ENCODE data around the gene POLR1G. TPM values are rescaled to one million over a fixed set of nuclear protein-coding genes. Genes with fewer than 3 reads are reported as not detected.

POLR1G gene
- polyA plus RNA-seq, 3 donors: 0.81 to 1.5 (median 1.1) TPM

DNA sequence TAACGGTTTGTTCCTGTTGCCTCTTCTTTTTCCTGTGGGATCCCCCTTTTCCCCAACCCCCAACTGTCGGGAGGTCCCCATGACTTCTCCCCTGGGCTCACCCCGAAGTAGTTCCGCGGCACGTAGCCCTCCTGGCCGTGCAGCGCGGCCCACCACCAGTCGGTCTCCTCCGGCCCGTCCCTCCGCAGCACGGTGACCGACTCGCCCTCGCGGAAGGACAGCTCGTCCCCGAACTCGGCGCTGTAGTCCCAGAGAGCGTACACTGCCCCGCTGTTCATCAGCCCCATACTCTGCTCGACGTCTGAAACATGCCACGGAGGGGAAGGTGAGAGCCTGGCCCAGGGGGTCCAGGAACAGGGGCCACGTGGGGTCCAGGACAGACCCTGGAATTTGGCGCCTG, 24.0 kb upstream of the POLR1G start:
- Mint-ChIP-seq H3K9me3 (peaks cover 0 to 11% (median 0%) of the 10 kb centered on the region in 7 donors), H3K4me3 (peak overlapping the region in 1 of 2 donors; percentile 48), H3K36me3 (no peaks in the 10 kb centered on the region), H3K27ac (peak overlapping the region in 1 of 7 donors; percentile 69), H3K4me1 (peaks cover 19% of the 10 kb centered on the region), H3K27me3 (ENCODE audit: low read depth in 3 of 3) (peaks cover 36 to 39% (median 36%) of the 10 kb centered on the region in 3 donors)
- Histone ChIP-seq H3K36me3 (replicated peaks in 1 of 2; ENCODE audit: control insufficient read depth in 1 of 2, insufficient read depth in 2 of 2, low read length in 2 of 2) (no peaks in the 10 kb centered on the region), H3K27ac (ENCODE audit: low read depth in 1 of 2, low read length in 2 of 2) (no peak overlapping the region), H4K20me1 (ENCODE audit: insufficient read depth, low read length) (no peaks in the 10 kb centered on the region), H3K4me3 (replicated peaks in 1 of 3; ENCODE audit: low read depth in 2 of 3, low read length in 3 of 3) (no peak overlapping the region), H3K9ac (ENCODE audit: insufficient read depth, low read length, poor library complexity, severe bottlenecking) (no peak overlapping the region), H3K9me3 (replicated peaks in 1 of 2; ENCODE audit: control insufficient read depth in 1 of 2, insufficient read depth in 1 of 2, low read length in 2 of 2) (peaks cover 0 to 8% of the 10 kb centered on the region in 2 donors), H3K4me2 (replicated peaks; ENCODE audit: extremely low read depth, low read length, poor library complexity, severe bottlenecking) (no peak overlapping the region), H2AFZ (ENCODE audit: insufficient read depth, low read depth, low read length, poor library complexity, severe bottlenecking) (no peak overlapping the region), H3K79me2 (ENCODE audit: insufficient read depth, low read length) (no peaks in the 10 kb centered on the region), H3K4me1 (ENCODE audit: control insufficient read depth in 1 of 2, insufficient read depth in 2 of 2, low read length in 2 of 2) (peaks cover 0 to 21% of the 10 kb centered on the region in 2 donors), H3K27me3 (ENCODE audit: control insufficient read depth in 2 of 2, insufficient read depth in 2 of 2, low read length in 2 of 2) (peaks cover 17 to 30% of the 10 kb centered on the region in 2 donors)
- no peak for DNase-seq
- TF ChIP-seq, protein P1, sequence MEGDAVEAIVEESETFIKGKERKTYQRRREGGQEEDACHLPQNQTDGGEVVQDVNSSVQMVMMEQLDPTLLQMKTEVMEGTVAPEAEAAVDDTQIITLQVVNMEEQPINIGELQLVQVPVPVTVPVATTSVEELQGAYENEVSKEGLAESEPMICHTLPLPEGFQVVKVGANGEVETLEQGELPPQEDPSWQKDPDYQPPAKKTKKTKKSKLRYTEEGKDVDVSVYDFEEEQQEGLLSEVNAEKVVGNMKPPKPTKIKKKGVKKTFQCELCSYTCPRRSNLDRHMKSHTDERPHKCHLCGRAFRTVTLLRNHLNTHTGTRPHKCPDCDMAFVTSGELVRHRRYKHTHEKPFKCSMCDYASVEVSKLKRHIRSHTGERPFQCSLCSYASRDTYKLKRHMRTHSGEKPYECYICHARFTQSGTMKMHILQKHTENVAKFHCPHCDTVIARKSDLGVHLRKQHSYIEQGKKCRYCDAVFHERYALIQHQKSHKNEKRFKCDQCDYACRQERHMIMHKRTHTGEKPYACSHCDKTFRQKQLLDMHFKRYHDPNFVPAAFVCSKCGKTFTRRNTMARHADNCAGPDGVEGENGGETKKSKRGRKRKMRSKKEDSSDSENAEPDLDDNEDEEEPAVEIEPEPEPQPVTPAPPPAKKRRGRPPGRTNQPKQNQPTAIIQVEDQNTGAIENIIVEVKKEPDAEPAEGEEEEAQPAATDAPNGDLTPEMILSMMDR (IDR thresholded peaks at IDR 0.05): no peak
- intact Hi-C loops (cut with micrococcal nuclease): no loop called here
- 80% methylated on average over 27 of the region's 29 CpGs for WGBS (ENCODE audit: insufficient coverage)

DNA sequence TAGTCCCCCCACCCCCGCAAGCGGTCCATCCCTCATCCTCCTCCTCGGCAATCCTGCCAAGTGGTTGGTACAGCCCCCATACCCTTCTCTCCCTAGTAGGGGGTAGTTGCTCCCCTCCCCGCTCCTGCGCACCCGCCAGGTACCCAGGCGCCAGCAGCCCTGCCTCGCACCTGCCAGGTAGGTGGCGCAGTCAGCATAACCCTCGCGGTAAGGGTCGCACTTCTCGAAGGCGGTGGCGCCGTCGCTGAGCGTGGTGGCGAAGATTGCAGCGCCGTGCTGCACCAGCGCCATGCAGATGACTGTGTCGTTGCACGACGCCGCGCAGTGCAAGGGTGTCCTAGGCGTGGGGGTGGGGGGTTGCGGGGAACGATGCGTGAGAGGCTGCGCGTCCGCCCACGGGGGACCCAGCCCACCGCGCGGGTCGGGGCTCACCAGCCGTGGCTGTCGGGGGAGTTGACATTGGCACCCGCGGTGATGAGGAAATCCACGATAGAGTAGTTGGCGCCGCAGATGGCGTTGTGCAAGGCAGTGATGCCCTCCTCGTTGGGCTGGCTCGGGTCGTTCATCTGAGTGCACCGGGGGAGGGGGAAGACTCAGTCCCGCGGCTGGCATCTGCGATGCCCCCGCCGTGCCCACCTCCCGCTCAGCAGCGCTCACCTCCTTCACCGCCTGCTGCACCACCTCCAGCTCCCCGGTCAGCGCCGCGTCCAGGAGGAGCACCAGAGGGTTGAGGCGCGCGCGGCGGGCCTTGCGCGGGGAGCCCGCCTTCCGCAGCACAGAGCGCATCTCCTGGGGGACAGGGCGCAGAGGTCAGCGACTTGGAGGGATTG, 20.8 kb upstream of the POLR1G start:
- Histone ChIP-seq H3K4me2 (replicated peaks; ENCODE audit: extremely low read depth, low read length, poor library complexity, severe bottlenecking) (no peak overlapping the region), H3K27ac (ENCODE audit: low read depth in 1 of 2, low read length in 2 of 2) (no peak overlapping the region), H3K79me2 (ENCODE audit: insufficient read depth, low read length) (no peaks in the 10 kb centered on the region), H3K27me3 (ENCODE audit: control insufficient read depth in 2 of 2, insufficient read depth in 2 of 2, low read length in 2 of 2) (peaks cover 23 to 30% of the 10 kb centered on the region in 2 donors), H3K4me1 (ENCODE audit: control insufficient read depth in 1 of 2, insufficient read depth in 2 of 2, low read length in 2 of 2) (peaks cover 0 to 7% of the 10 kb centered on the region in 2 donors), H3K4me3 (replicated peaks in 1 of 3; ENCODE audit: low read depth in 2 of 3, low read length in 3 of 3) (no peak overlapping the region), H3K36me3 (replicated peaks in 1 of 2; ENCODE audit: control insufficient read depth in 1 of 2, insufficient read depth in 2 of 2, low read length in 2 of 2) (no peaks in the 10 kb centered on the region), H4K20me1 (ENCODE audit: insufficient read depth, low read length) (no peaks in the 10 kb centered on the region), H3K9ac (ENCODE audit: insufficient read depth, low read length, poor library complexity, severe bottlenecking) (no peak overlapping the region), H2AFZ (ENCODE audit: insufficient read depth, low read depth, low read length, poor library complexity, severe bottlenecking) (no peak overlapping the region), H3K9me3 (replicated peaks in 1 of 2; ENCODE audit: control insufficient read depth in 1 of 2, insufficient read depth in 1 of 2, low read length in 2 of 2) (peaks cover 0 to 8% of the 10 kb centered on the region in 2 donors)
- Mint-ChIP-seq H3K4me1 (peaks cover 4% of the 10 kb centered on the region), H3K4me3 (peak overlapping the region in 1 of 2 donors; percentile 73), H3K36me3 (no peaks in the 10 kb centered on the region), H3K27me3 (ENCODE audit: low read depth in 3 of 3) (peaks cover 42 to 51% (median 47%) of the 10 kb centered on the region in 3 donors), H3K27ac (no peak overlapping the region), H3K9me3 (peaks cover 0 to 6% (median 0%) of the 10 kb centered on the region in 7 donors)
- no peak for DNase-seq
- intact Hi-C loops (cut with micrococcal nuclease): no loop called here
- TF ChIP-seq, protein P1 (IDR thresholded peaks at IDR 0.05): no peak
- WGBS (ENCODE audit: insufficient coverage): 12% methylated on average over 66 of the region's 75 CpGs
